Measurements from ENCODE around the gene IER5. TPM values are rescaled to one million over a fixed set of nuclear protein-coding genes. Genes with fewer than 3 reads are reported as not detected.
A peak's percentile ranks its signal among the peaks of the same experiment; 100 is the strongest.

IER5 gene
- total and polyA plus RNA-seq, 5 donors, result 21.9 to 63.8 (median 29.8) TPM

DNA sequence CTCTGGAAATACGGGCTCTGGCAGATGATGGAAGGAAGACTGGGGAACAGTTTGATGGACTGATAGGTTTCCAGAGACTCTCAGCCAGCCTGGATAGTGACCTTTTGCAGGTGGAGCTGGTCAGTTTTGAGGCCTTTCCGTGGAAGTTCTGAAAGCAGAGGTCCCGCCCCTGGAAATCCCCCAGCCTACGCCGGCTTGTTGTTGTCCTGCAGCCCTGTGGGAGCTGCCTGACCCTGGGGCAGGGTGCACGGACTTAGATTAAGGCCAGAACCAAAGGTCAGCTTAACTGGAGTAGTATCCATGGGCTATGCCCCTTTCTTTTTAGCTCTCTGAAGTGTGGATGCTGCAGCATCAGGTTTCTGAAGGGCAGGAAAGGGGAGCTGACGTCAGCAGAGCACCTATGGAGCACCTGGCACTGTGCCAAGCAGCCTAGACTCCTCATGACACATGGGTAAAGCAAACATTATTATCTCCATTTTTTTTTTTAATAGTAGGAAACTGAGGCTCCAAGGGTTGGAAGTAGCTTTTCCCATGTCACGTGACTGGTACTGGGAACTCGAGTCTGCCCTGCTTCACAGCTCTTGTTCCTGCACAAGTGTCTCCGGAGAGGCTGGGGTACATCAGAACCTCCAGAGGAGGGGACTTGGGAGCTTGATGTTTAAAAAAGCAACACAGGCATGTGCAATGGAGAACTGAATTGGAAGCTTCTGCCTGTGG lies 38.5 kb downstream of the IER5 start:
- 60% methylated on average over 10 of the region's 10 CpGs for WGBS
- ATAC-seq, result peak in 1 of 2 donors; percentile 24
- H3K4me1 ChIP-seq (ENCODE audit: control insufficient read depth, insufficient read depth, low read length), result peaks cover 19% of the 10 kb centered on the region
- no peak for DNase-seq
- H3K27ac ChIP-seq (ENCODE audit: low read length), result no peak overlapping the region
- H3K9me3 ChIP-seq (ENCODE audit: control insufficient read depth, low read length), result no peaks in the 10 kb centered on the region
- intact Hi-C loops (cut with DNase I), result no loop called here
- H3K4me3 ChIP-seq (ENCODE audit: low read length), result no peak overlapping the region
- H3K27me3 ChIP-seq (ENCODE audit: control insufficient read depth, insufficient read depth), result no peaks in the 10 kb centered on the region

DNA sequence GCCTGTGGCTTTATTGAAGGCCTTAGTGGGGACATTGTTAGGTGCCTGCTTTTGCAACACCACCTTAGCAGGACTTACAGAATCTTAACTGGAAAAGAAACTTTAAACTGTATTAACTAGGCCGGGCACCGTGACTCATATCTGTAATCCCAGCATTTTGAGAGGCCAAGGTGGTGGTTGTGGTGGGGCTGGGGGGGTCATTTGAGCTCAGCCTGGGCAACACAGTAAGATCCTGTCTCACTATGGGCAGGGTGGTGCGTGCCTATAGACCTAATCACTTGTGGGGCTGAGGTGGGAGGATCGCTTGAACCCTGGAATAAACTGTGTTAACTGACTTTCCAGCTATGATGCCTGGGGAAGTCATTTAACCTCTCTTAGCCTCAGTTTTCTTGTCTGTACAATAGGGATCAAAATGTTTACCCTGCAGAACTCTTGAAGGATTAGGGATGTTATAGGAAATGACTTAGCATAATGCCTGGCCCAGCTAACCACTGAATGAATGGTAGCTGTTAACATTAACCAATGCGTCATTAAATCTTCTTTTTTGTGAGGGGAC lies 39.5 kb downstream of the IER5 start:
- no peaks in the 10 kb centered on the region for H3K27me3 ChIP-seq (ENCODE audit: control insufficient read depth, insufficient read depth)
- 89% methylated on average over 5 of the region's 5 CpGs for WGBS
- intact Hi-C loops (cut with DNase I), result no loop called here
- H3K9me3 ChIP-seq (ENCODE audit: control insufficient read depth, low read length), result no peaks in the 10 kb centered on the region
- no peak overlapping the region for H3K4me3 ChIP-seq (ENCODE audit: low read length)
- DNase-seq (no peak), ATAC-seq (no peak)
- H3K4me1 ChIP-seq (ENCODE audit: control insufficient read depth, insufficient read depth, low read length), result peaks cover 19% of the 10 kb centered on the region
- H3K27ac ChIP-seq (ENCODE audit: low read length), result no peak overlapping the region

DNA sequence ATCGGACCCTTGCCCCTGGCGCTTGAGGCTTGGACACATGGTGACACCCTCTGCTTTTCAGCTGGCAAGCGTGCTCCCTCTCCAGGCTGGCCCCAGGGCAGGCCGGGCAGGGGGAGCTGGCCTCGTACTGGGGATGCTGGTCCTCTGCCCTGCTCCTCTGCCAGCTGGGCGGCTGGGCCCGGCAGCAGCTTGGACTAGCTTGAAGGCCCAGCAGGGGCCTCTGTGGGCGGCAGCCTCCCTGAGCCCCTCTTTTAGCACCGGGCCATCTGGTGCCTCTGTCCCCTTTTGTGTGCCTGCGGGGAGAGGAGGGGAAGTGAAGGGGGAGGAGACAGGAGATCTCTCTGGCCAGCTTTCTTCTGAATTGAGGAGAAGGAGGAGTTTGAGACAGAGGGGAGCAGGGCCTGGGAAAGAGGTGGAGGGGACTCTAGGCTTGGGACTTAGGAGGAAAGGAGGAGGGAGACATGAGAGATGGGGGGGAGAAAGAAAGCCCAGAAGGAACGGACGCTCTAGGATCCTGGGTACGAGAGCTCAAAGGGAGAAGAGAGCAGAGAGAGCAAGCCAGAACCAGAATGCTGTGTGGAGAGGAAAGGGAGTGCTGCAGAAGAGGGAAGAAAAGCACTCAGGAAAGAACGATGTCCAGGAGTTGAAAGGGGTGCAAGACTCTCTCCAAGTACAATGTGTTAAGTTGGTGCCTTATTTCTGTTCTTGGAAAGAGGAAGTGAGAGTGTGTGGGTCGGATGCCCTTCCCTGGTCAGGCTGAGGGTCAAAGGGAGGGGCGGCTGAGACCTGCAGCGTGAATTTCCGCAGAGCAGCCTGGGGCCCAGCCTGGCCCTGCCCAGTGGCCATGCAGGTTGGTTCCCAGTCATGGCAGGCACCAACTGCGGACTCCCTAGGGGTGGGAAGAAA lies 40.3 kb downstream of the IER5 start:
- H3K9me3 ChIP-seq (ENCODE audit: control insufficient read depth, low read length), result no peaks in the 10 kb centered on the region
- H3K4me3 ChIP-seq (ENCODE audit: low read length), result no peak overlapping the region
- no peaks in the 10 kb centered on the region for H3K27me3 ChIP-seq (ENCODE audit: control insufficient read depth, insufficient read depth)
- DNase-seq, result peak in 2 of 3 donors; percentile 72 to 80
- peak overlapping the region; percentile 26 for H3K27ac ChIP-seq (ENCODE audit: low read length)
- peaks cover 19% of the 10 kb centered on the region for H3K4me1 ChIP-seq (ENCODE audit: control insufficient read depth, insufficient read depth, low read length)
- intact Hi-C loops (cut with DNase I), result no loop called here
- 39% methylated on average over 19 of the region's 19 CpGs for WGBS
- peak; percentile 60 to 64 for ATAC-seq

DNA sequence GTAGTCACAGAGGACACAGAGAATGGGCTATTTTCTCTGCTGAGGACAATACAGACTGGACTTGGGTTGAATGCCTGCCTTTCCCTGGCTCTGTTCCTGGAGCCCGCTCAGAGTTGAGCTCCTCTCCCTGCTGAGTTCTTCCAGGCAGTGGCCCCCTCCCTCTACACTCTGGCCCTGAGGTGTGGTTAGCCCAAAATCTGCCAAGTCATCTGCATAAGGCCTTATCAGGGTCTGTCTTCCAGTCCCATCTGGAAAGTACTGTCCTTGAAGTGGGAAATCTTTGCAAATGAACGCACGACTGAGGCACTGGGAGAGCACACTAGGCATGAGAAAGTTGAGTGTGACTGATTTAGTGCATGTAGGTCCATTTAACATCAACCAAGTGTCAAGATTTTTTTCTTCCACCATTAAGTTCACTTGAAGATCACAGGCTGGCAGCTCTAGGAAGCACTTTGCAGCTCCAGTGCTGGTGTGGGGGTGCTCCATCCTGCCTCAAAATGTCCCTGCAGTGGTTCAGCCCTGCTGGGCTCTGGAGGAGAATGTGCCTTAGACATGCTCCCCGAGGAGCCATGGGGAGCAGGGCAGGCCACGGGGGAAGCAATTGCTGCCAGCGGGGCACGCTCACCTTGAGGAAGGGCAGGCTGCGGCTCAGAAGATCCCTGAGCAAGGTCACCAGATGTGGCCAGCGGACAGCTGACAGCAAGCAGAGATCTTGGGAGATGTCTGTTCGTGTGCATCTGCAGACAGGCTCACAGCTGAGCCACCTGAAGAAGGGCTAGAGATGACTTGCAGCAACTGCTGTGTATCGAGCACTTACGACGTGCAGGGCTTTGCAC lies 41.5 kb downstream of the IER5 start:
- Histone ChIP-seq H3K9me3 (ENCODE audit: control insufficient read depth, low read length) (no peaks in the 10 kb centered on the region), H3K27me3 (ENCODE audit: control insufficient read depth, insufficient read depth) (no peaks in the 10 kb centered on the region), H3K4me3 (ENCODE audit: low read length) (no peak overlapping the region), H3K27ac (ENCODE audit: low read length) (no peak overlapping the region), H3K4me1 (ENCODE audit: control insufficient read depth, insufficient read depth, low read length) (peaks cover 21% of the 10 kb centered on the region)
- ATAC-seq (peak in 1 of 2 donors; percentile 42), DNase-seq (no peak)
- WGBS, result 84% methylated on average over 13 of the region's 13 CpGs
- intact Hi-C loops (cut with DNase I), result no loop called here

DNA sequence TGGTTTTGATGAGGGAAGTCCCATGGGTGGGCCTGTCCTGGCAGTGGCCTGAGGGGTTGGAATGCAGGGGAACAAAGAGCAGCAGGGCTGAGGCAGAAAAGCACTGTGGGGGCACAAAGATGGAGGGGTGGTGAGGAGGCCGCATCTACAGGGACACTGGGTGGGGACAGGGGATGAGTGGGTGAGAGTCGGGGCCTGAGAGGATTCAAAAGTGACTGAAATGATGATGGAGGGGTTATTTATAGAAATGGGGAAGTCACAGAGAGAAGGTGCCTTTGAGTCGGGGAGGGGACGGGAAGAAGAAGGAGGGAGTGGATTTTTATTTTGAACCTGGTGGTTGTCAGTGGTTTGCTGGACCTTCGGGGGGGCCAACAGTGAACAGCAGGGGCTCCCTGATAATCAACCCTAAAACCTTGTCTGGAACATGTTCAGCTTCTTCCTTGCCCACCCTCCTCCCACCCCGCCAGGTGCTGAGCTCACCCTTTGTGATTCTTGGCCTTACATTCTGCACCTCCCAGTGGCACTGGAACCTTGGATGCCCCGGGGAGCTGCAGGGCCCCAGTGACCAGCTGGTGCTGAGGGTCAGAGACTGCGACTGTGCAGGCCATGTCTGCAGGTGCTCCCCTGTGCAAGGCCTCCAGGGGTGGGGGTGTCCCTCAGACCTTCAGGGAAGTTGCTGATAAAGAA lies 42.9 kb downstream of the IER5 start:
- no peaks in the 10 kb centered on the region for H3K27me3 ChIP-seq (ENCODE audit: control insufficient read depth, insufficient read depth)
- intact Hi-C loops (cut with DNase I), result no loop called here
- ATAC-seq, result no peak
- DNase-seq, result no peak
- WGBS, result 75% methylated on average over 8 of the region's 8 CpGs
- H3K27ac ChIP-seq (ENCODE audit: low read length), result no peak overlapping the region
- H3K4me1 ChIP-seq (ENCODE audit: control insufficient read depth, insufficient read depth, low read length), result peaks cover 23% of the 10 kb centered on the region
- no peak overlapping the region for H3K4me3 ChIP-seq (ENCODE audit: low read length)
- no peaks in the 10 kb centered on the region for H3K9me3 ChIP-seq (ENCODE audit: control insufficient read depth, low read length)

DNA sequence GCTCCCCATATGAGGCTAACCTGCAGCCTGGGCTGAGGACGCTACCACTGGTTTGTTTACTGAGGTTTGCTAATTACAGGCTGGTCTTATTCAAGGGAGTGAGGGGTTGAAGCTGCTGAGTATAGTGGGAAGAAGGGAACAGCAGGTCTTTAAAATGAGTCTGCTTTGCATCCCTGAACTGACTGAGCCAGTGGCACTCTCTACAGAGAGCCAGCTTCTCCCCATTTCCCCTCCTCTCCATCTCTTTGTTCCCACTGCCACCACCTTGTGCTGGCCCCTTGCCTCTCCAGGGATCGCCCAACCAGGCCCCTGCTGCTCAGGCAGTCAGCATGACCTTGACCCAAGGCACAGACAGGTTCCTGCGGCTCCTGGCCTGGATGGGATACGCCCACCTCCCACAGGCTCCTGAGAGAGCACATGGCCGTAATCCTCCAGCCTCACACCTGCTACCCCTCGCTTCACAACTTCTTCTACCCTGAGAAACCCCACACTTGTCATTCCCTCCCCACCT lies 45.0 kb downstream of the IER5 start:
- no peak overlapping the region for H3K27ac ChIP-seq (ENCODE audit: low read length)
- intact Hi-C loops (cut with DNase I), result no loop called here
- H3K9me3 ChIP-seq (ENCODE audit: control insufficient read depth, low read length), result no peaks in the 10 kb centered on the region
- ATAC-seq (no peak), DNase-seq (no peak)
- peaks cover 21% of the 10 kb centered on the region for H3K4me1 ChIP-seq (ENCODE audit: control insufficient read depth, insufficient read depth, low read length)
- H3K27me3 ChIP-seq (ENCODE audit: control insufficient read depth, insufficient read depth), result no peaks in the 10 kb centered on the region
- 96% methylated on average over 6 of the region's 6 CpGs for WGBS
- no peak overlapping the region for H3K4me3 ChIP-seq (ENCODE audit: low read length)

DNA sequence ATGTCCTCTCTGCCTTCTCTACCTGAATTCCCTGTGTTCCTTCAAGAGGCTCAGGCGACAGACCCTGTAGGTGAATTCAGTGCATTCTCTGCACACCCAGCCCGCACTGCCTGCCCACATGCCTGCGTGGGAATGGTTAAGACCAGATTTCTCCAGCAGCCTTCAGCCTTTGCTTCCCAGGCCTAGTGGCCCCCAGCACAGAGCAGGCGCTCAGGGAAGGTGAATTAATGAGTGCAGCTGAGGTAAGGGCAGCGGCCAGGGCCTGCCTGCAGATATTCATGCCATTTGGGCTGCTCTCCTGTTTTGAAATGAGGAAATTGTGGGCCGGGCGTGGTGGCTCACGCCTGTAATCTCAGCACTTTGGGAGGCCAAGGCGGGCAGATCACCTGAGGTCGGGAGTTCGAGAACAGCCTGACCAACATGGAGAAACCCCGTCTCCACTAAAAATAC lies 45.5 kb downstream of the IER5 start:
- intact Hi-C loops (cut with DNase I), result no loop called here
- WGBS, result 94% methylated on average over 12 of the region's 12 CpGs
- DNase-seq (no peak), ATAC-seq (no peak)
- H3K27ac ChIP-seq (ENCODE audit: low read length), result no peak overlapping the region
- H3K27me3 ChIP-seq (ENCODE audit: control insufficient read depth, insufficient read depth), result no peaks in the 10 kb centered on the region
- H3K4me1 ChIP-seq (ENCODE audit: control insufficient read depth, insufficient read depth, low read length), result peaks cover 17% of the 10 kb centered on the region
- no peak overlapping the region for H3K4me3 ChIP-seq (ENCODE audit: low read length)
- H3K9me3 ChIP-seq (ENCODE audit: control insufficient read depth, low read length), result no peaks in the 10 kb centered on the region

DNA sequence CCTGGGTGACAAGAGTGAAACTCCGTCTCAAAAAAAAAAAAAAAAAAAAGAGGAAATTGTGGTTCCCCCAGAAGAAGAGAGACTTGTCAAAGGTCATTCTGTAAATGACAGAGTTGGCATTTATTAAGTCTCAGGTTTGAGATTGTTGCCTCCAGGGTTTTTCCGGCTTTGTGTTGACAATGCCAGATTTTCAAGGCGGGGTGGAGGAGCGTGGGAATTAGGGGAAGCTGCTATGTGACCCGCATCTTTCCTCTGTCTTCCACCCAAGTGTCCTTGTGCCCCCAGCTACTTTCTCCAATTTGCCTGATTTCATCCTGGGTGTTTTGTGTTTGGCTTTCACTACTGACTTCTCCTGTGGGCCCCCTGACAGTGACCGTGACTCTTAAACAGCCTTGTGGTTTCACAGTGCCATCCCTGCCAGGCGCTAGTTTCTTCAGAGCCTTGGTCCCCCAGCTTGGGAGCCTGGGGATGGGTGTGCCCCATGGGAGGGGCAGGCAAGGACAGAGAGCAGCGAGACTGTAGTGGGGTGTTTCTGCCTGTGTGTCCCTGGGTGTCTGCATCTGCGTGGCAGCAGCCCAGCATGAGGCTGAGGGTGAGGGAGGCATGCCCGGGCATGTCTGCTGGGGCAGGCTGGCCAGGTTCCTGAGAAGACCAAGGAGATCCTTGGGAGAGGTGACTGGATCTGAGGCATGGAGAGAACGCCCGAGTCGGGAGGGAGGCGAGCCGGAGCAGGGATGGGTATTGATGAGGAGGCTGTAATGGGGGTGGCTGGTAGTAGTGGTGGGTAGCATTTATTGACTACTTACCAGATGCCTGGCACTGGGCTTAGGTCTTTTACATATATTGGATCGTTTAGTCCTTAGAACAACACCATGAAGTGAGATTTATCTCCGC lies 46.3 kb downstream of the IER5 start:
- Histone ChIP-seq H3K4me1 (ENCODE audit: control insufficient read depth, insufficient read depth, low read length) (peaks cover 9% of the 10 kb centered on the region), H3K9me3 (ENCODE audit: control insufficient read depth, low read length) (no peaks in the 10 kb centered on the region), H3K4me3 (ENCODE audit: low read length) (no peak overlapping the region), H3K27me3 (ENCODE audit: control insufficient read depth, insufficient read depth) (no peaks in the 10 kb centered on the region), H3K27ac (ENCODE audit: low read length) (no peak overlapping the region)
- ATAC-seq (peak; percentile 51 to 56), DNase-seq (peak; percentile 27 to 75 (median 71))
- 84% methylated on average over 17 of the region's 17 CpGs for WGBS
- intact Hi-C loops (cut with DNase I), result no loop called here

DNA sequence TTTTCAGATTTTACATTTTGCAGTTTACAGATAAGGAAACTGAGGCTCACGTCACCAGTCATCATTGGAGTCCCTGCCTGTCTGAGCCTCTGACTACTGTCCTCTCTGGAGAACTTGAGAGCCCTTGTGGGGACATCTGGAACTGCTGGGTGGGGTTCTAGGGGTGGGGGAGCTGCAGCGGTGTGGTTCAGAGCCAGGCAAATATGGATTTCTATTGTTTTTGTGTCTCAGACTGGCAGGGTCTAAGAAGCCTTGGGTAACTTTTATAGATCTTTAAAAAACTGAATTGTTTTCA lies 46.9 kb downstream of the IER5 start:
- H3K27ac ChIP-seq (ENCODE audit: low read length), result no peak overlapping the region
- ATAC-seq (peak; percentile 29 to 52), DNase-seq (no peak)
- peaks cover 7% of the 10 kb centered on the region for H3K4me1 ChIP-seq (ENCODE audit: control insufficient read depth, insufficient read depth, low read length)
- H3K27me3 ChIP-seq (ENCODE audit: control insufficient read depth, insufficient read depth), result no peaks in the 10 kb centered on the region
- H3K9me3 ChIP-seq (ENCODE audit: control insufficient read depth, low read length), result no peaks in the 10 kb centered on the region
- WGBS, result 76% methylated on average over 2 of the region's 2 CpGs
- H3K4me3 ChIP-seq (ENCODE audit: low read length), result no peak overlapping the region
- intact Hi-C loops (cut with DNase I), result no loop called here
